Measurements from ENCODE around the gene LRFN5.
"Not testable (repeated sequence)": the region's sequence is repeated elsewhere in the genome, so short reads cannot be mapped to it uniquely, and the experiment has no call there.

LRFN5 gene

GRCh38 chr14:41899416-41899815 is 292.7 kb downstream of the LRFN5 start:
- DNase-seq (ENCODE audit: low read depth in 2 of 2), result no peak

GRCh38 chr14:41900644-41901043 is 294.0 kb downstream of the LRFN5 start:
- no peak for DNase-seq (ENCODE audit: low read depth in 2 of 2)

- no peak for DNase-seq (ENCODE audit: low read depth in 2 of 2)
These were observed 294.4 kb downstream of the LRFN5 start for GRCh38 chr14:41901089-41901488.

- DNase-seq (ENCODE audit: low read depth in 2 of 2), result no peak
These were observed 298.8 kb downstream of the LRFN5 start for GRCh38 chr14:41905394-41905964.

- DNase-seq (ENCODE audit: low read depth in 2 of 2), result not testable (repeated sequence)
These were observed 304.5 kb downstream of the LRFN5 start for GRCh38 chr14:41911155-41911554.

GRCh38 chr14:41913398-41913797 is 306.7 kb downstream of the LRFN5 start:
- DNase-seq (ENCODE audit: low read depth in 2 of 2), result no peak

- DNase-seq (ENCODE audit: low read depth in 2 of 2), result no peak
These were observed 309.1 kb downstream of the LRFN5 start for GRCh38 chr14:41915732-41916131.

GRCh38 chr14:41916313-41916712 is 309.6 kb downstream of the LRFN5 start:
- no peak for DNase-seq (ENCODE audit: low read depth in 2 of 2)

GRCh38 chr14:41925409-41925808 is 318.7 kb downstream of the LRFN5 start:
- no peak for DNase-seq (ENCODE audit: low read depth in 2 of 2)

- DNase-seq (ENCODE audit: low read depth in 2 of 2), result no peak
These were observed 343.9 kb downstream of the LRFN5 start for GRCh38 chr14:41950428-41951151.
